ENCODE measurements around the gene VSIG10L2. TPM values are rescaled to one million over a fixed set of nuclear protein-coding genes. Genes with fewer than 3 reads are reported as not detected.

VSIG10L2 gene
- total RNA-seq, 1 experiment from 2014 or later = not detected

DNA sequence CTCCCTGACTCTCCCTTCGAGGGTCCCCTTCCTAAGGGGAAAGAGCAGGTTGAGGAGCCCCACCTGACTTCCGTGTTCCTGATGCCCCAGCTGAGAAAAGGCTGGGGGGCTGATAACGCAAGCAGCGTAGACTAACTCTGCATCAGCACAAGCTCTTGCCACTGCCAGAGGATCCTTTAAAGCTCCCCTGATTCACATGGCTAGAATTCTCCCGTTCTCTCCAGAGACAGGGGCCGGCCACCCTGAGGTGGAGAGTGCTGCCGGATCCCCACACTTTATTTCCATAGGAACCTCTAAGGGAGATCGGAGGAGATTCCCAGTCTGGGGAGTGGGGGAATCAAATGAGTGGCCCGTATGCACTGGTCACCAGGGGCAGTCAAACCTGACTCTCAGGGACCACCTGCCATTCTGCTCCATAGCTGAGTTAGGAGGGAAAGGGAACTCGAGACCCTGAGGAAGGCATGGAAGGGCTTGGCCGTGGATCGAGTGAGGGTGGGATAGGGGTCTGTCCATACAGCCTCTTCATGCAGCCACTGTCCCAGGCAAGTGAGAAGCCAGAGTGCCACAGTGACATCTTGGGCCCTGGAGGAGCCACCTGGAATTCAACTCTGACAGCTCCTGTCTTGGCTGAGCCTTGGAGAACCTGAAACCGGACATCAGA, 1.4 kb upstream of the VSIG10L2 start:
- ChIA-PET POLR2A (no interaction called here), RAD21 (ENCODE audit: low non-redundant PET in 1 of 2, low total read pairs in 2 of 2, uncharacterized antibody in 2 of 2, unreplicated experiment in 2 of 2) (no interaction called here), CTCF (no interaction called here)
- no peaks in the 10 kb centered on the region for H4K20me1 ChIP-seq (ENCODE audit: insufficient read depth)
- ATAC-seq (no peak), DNase-seq (ENCODE audit: low read depth, low spot score) (no peak)
- no peak overlapping the region for H2AFZ ChIP-seq (ENCODE audit: low read depth, low read length, poor library complexity, severe bottlenecking)
- TF ChIP-seq EZH2phosphoT487 (IDR thresholded peaks at IDR 0.05; ENCODE audit: borderline replicate concordance) (no peak), MAX (IDR thresholded peaks at IDR 0.05) (no peak), POLR2AphosphoS5 (IDR thresholded peaks at IDR 0.05; ENCODE audit: low read depth, low read length) (no peak), ZNF274 (IDR thresholded peaks at IDR 0.05; ENCODE audit: low read depth, low read length) (no peak), ZFX (IDR thresholded peaks at IDR 0.05) (no peak)
- TF ChIP-seq, protein P1, sequence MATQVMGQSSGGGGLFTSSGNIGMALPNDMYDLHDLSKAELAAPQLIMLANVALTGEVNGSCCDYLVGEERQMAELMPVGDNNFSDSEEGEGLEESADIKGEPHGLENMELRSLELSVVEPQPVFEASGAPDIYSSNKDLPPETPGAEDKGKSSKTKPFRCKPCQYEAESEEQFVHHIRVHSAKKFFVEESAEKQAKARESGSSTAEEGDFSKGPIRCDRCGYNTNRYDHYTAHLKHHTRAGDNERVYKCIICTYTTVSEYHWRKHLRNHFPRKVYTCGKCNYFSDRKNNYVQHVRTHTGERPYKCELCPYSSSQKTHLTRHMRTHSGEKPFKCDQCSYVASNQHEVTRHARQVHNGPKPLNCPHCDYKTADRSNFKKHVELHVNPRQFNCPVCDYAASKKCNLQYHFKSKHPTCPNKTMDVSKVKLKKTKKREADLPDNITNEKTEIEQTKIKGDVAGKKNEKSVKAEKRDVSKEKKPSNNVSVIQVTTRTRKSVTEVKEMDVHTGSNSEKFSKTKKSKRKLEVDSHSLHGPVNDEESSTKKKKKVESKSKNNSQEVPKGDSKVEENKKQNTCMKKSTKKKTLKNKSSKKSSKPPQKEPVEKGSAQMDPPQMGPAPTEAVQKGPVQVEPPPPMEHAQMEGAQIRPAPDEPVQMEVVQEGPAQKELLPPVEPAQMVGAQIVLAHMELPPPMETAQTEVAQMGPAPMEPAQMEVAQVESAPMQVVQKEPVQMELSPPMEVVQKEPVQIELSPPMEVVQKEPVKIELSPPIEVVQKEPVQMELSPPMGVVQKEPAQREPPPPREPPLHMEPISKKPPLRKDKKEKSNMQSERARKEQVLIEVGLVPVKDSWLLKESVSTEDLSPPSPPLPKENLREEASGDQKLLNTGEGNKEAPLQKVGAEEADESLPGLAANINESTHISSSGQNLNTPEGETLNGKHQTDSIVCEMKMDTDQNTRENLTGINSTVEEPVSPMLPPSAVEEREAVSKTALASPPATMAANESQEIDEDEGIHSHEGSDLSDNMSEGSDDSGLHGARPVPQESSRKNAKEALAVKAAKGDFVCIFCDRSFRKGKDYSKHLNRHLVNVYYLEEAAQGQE (IDR thresholded peaks at IDR 0.05; ENCODE audit: low read depth) = no peak
- TF ChIP-seq, protein P2, sequence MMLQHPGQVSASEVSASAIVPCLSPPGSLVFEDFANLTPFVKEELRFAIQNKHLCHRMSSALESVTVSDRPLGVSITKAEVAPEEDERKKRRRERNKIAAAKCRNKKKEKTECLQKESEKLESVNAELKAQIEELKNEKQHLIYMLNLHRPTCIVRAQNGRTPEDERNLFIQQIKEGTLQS (IDR thresholded peaks at IDR 0.05) = no peak
- no TSS peak for BruUV-seq (replicated peaks)
- no peak overlapping the region for H3K27ac ChIP-seq (ENCODE audit: low read depth, low read length)
- no peak overlapping the region for H3K4me2 ChIP-seq (ENCODE audit: low read length)
- no peaks in the 10 kb centered on the region for H3K27me3 ChIP-seq (ENCODE audit: insufficient read depth, low read length)
- no peaks in the 10 kb centered on the region for H3K9me2 ChIP-seq (ENCODE audit: insufficient read depth)
- H3K4me1 ChIP-seq (ENCODE audit: control insufficient read depth in 1 of 2, insufficient read depth in 2 of 2, low read length in 2 of 2) = peaks cover 7 to 16% of the 10 kb centered on the region in 2 experiments
- H3K9me3 ChIP-seq (ENCODE audit: control insufficient read depth in 1 of 2, insufficient read depth in 1 of 2, low read depth in 1 of 2, low read length in 2 of 2) = no peaks in the 10 kb centered on the region
- no peaks in the 10 kb centered on the region for H3K79me2 ChIP-seq (ENCODE audit: insufficient read depth, low read length)
- no peaks in the 10 kb centered on the region for H3K36me3 ChIP-seq (ENCODE audit: control insufficient read depth in 1 of 2, insufficient read depth in 2 of 2, low read length in 2 of 2)
- no peak overlapping the region for H3K9ac ChIP-seq (ENCODE audit: low read length)
- no peak overlapping the region for H3K4me3 ChIP-seq (replicated peaks in 1 of 2; ENCODE audit: low read depth in 1 of 2, low read length in 2 of 2)
- intact Hi-C loops (cut with micrococcal nuclease) = loop anchor here (5.0 kb wide), 1 partner anchor 118 kb away; the partner anchor contains the start of gene CDON
